Measurements from ENCODE around the gene RFX3.

RFX3 gene

DNA sequence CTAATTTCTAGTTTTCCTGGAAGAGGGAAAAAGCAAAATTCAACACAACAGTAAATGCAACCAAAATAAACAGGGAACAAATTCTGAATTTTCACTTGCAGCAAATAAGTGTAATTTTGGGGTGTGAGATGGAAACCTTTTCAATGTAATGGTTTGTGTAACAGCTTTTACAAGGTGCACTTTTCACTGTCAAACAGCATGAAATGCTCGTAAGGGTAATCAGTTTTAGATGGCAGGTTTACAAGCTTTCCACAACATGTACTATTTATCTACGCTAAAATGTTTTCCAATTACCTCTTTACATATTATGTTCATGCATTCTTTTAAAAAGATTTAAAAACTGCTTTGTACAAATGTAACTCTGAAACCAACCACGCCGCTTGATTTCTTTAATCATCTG is 115.3 kb downstream of the RFX3 start:
- DNase-seq (ENCODE audit: low spot score): no peak
- TF ChIP-seq CTCF (IDR thresholded peaks at IDR 0.05; ENCODE audit: extremely low read depth, insufficient read depth, missing control alignments): no peak
- in situ Hi-C loops (cut with MboI; ENCODE audit: low pct_unique_long_range_greater_than_20kb, low sequenced_read_pairs, unreplicated experiment): no loop called here

GRCh38 chr9:3409453-3409852 is 116.3 kb downstream of the RFX3 start:
- TF ChIP-seq CTCF (IDR thresholded peaks at IDR 0.05; ENCODE audit: extremely low read depth, insufficient read depth, missing control alignments): no peak
- in situ Hi-C loops (cut with MboI; ENCODE audit: low pct_unique_long_range_greater_than_20kb, low sequenced_read_pairs, unreplicated experiment): no loop called here
- no peak for DNase-seq (ENCODE audit: low spot score)

DNA sequence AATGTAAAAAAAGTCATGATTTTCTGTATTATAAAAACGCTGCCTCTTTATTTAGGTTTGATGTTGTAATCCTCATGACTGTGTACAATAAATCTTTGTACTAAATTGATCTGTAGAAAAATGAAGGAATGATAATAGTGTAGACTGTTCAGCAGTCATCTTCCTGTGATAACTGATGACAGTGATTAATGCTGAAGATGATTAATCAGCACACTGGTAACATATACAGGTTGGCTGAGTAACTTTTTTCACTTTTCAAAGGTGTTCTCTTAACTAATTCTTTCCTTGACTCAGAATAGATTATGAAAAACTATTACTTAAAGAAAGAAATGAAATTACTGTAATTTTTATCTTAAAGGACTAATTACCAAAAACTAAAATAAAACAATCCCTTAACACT is 122.5 kb downstream of the RFX3 start:
- no peak for TF ChIP-seq CTCF (IDR thresholded peaks at IDR 0.05; ENCODE audit: extremely low read depth, insufficient read depth, missing control alignments)
- in situ Hi-C loops (cut with MboI; ENCODE audit: low pct_unique_long_range_greater_than_20kb, low sequenced_read_pairs, unreplicated experiment): no loop called here
- DNase-seq (ENCODE audit: low spot score): no peak

- TF ChIP-seq CTCF (IDR thresholded peaks at IDR 0.05; ENCODE audit: extremely low read depth, insufficient read depth, missing control alignments): no peak
- DNase-seq (ENCODE audit: low spot score): no peak
- in situ Hi-C loops (cut with MboI; ENCODE audit: low pct_unique_long_range_greater_than_20kb, low sequenced_read_pairs, unreplicated experiment): no loop called here
Measured at GRCh38 chr9:3401221-3401954, 124.4 kb downstream of the RFX3 start.

- in situ Hi-C loops (cut with MboI; ENCODE audit: low pct_unique_long_range_greater_than_20kb, low sequenced_read_pairs, unreplicated experiment): no loop called here
- TF ChIP-seq CTCF (IDR thresholded peaks at IDR 0.05; ENCODE audit: extremely low read depth, insufficient read depth, missing control alignments): no peak
Measured at GRCh38 chr9:3398232-3398648, 127.6 kb downstream of the RFX3 start.

GRCh38 chr9:3397766-3398165 is 128.0 kb downstream of the RFX3 start:
- no peak for TF ChIP-seq CTCF (IDR thresholded peaks at IDR 0.05; ENCODE audit: extremely low read depth, insufficient read depth, missing control alignments)
- no peak for DNase-seq (ENCODE audit: low spot score)
- in situ Hi-C loops (cut with MboI; ENCODE audit: low pct_unique_long_range_greater_than_20kb, low sequenced_read_pairs, unreplicated experiment): no loop called here

More at GRCh38 chr9:3398232-3398648, 127.6 kb downstream of the RFX3 start:
- DNase-seq (ENCODE audit: low spot score): no peak

Measured in GM13977 (cell line).